GM21723 (cell line): ENCODE measurements around the gene SCFD1.

Experiments used
- ATAC-seq: cut with Tn5 transposase; IDR thresholded peaks from one replicate; pipeline ENCODE4 v1.9.1; 2021; ENCODE audit warnings: mild to moderate bottlenecking, moderate library complexity; ENCODE audit not compliant: unreplicated experiment

SCFD1 gene

GRCh38 chr14:30751646-30752416 lies 129.7 kb downstream of the SCFD1 start:
- ATAC-seq = no peak

GRCh38 chr14:30753452-30753851 lies 131.3 kb downstream of the SCFD1 start:
- no peak for ATAC-seq

GRCh38 chr14:30754778-30755177 lies 132.7 kb downstream of the SCFD1 start:
- no peak for ATAC-seq

GRCh38 chr14:30756594-30756993 lies 134.5 kb downstream of the SCFD1 start:
- ATAC-seq = no peak

DNA sequence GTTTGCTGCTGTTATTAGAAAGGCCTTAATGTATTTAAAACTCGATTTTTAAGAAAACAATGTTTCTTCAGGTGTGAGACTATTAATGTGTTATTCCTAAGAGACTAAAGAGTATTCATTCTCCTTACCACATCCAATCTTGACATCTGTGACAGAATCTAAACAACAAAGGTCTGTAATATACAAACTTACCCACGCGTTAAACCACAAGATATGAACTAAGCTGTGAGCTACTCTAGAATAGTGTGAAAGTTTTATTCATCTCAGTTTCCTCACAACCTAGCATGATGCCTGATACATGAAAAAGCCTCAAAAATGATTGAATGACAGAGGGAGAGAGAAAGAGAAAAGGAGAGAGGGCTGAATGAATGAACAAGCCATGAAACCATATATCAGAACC lies 135.0 kb downstream of the SCFD1 start:
- no peak for ATAC-seq

DNA sequence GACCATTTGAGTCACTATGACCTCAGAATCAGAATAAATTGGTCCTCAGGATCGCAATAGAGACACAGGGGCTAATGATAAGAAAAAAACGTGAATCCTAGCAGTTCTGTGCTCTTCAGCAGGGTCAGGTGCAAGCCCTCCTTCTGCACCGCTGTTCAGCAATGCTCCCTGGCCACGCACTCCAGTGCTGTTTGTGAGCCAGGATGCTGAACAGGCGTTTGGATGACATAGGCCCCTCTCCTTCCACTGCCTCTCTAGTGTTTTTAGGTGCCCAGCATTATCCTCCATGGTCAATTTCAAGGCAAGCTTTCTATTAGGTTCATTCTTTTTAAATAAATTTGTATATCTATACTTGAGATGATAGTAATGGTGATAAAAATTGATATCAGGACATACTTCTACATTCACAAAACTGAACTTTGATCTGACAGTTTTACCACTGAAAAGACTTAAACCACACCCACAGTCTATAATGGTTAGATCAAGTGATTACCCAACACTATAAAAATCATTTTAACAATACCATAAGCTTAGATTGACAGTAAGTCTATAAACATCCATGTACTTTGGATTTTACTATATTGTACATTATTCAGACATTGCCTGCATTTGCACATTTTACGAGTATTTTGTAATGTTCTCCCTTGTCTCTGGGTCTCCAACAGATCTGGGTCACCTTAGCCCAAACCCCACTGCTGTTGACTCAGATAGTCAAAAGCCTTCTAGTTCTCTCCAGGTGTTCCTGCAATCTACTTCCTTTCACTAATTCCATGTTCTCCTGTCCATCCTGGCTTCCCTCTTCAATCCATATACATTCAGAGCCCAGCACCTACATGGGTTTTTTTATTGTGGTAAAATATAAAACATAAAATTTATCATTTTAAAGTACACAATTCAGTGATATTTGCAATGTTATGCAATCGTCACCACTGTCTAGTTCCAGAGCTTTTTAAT lies 137.3 kb downstream of the SCFD1 start:
- ATAC-seq = no peak

DNA sequence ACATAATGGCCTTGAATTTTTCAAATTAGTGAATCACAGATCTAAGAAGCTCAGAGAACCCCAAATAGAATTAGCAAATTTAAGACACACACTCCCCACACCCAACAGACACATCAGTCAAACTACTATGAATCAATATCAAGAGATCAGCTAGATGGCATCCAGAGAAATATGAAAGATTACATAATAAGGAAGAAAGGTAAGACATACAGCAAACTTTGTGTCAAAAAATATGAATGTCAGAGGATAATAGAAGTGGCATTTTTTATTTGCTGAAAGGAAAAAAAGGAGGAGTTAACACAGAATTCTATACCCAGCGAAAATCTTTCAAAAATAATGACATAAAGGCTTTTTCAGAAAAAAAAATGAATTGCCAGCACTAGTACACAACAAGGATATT lies 141.8 kb downstream of the SCFD1 start:
- ATAC-seq = no peak

- ATAC-seq = no peak
These were observed 145.5 kb downstream of the SCFD1 start for GRCh38 chr14:30767624-30768023.

GRCh38 chr14:30768791-30769190 lies 146.7 kb downstream of the SCFD1 start:
- ATAC-seq = no peak

DNA sequence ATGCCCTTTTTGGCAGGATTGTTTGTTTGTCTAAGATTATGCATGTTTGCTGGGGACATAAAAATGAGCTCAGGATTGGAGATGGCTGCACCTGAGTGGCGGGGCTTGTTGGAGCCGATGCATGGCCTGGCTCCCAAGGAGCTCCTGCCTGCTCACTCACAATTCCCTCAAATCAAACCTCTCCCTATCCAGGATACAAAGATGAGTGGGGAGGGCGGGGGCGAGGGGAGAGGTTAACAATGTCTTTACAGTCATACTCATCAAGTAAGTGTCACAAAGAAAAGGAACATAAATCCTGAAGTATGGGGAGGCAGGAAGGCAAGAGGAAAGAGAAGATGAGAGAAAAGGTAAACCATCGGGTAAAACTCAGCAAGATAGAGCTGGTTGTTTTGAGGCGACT lies 148.3 kb downstream of the SCFD1 start:
- ATAC-seq = no peak

- no peak for ATAC-seq
These were observed 149.5 kb downstream of the SCFD1 start for GRCh38 chr14:30771595-30771994.

- ATAC-seq = peak; percentile 84
These were observed 157.1 kb downstream of the SCFD1 start for GRCh38 chr14:30779210-30779609.
